Suprapubic skin (tissue), 3 donors: ENCODE data around the gene TTF2.

ENCODE experiments used
- CTCF ChIP-seq, 2 donors: fragments of 200-600 bp in 1 of 2; fragments of 450-650 bp in 1 of 2; sonication (generic) in 1 of 2; IDR thresholded peaks; one replicate each; pipeline ENCODE4 v1.5.1; 2016 to 2019; ENCODE audit warnings: antibody characterized with exemption in 2 of 2, mild to moderate bottlenecking in 1 of 2, moderate library complexity in 1 of 2
- EP300 ChIP-seq: sonication (generic); formaldehyde crosslinking; IDR thresholded peaks from one replicate; pipeline ENCODE4 v1.6.1; 2017; ENCODE audit warnings: antibody characterized with exemption
- POLR2A ChIP-seq, 2 donors: fragments of 450-650 bp; IDR thresholded peaks; one replicate each; pipeline ENCODE4 v1.6.1; 2017; ENCODE audit warnings: antibody characterized with exemption in 2 of 2, mild to moderate bottlenecking in 2 of 2, moderate library complexity in 2 of 2

GRCh38 chr1:117113199-117113598 is 53.1 kb downstream of the TTF2 start:
- TF ChIP-seq CTCF (IDR thresholded peaks at IDR 0.05) = no peak
- TF ChIP-seq POLR2A (IDR thresholded peaks at IDR 0.05) = no peak
- TF ChIP-seq EP300 = no peak
